Mucosa of rectum (tissue), 2 donors: ENCODE measurements around the gene RAD51B.

Source experiments
- H3K27ac ChIP-seq, 2 donors: one replicate each; pipeline ENCODE4 v1.7.0; 2013; ENCODE audit warnings: inconsistent platforms in 2 of 2, low read depth in 2 of 2, low read length in 2 of 2
- H3K27me3 ChIP-seq, 2 donors: one replicate each; pipeline ENCODE4 v1.7.0; 2013; ENCODE audit warnings: low read length in 2 of 2; ENCODE audit not compliant: control insufficient read depth in 2 of 2, insufficient read depth in 2 of 2
- H3K36me3 ChIP-seq, 2 donors: one replicate each; pipeline ENCODE4 v1.7.0; 2013; ENCODE audit warnings: low read length in 2 of 2; ENCODE audit not compliant: control insufficient read depth in 2 of 2, insufficient read depth in 2 of 2
- H3K4me1 ChIP-seq, 2 donors: one replicate each; pipeline ENCODE4 v1.7.0; 2013; ENCODE audit warnings: low read length in 2 of 2, mild to moderate bottlenecking in 1 of 2; ENCODE audit not compliant: control insufficient read depth in 2 of 2, insufficient read depth in 2 of 2
- H3K4me3 ChIP-seq, 2 donors: one replicate each; pipeline ENCODE4 v1.7.0; 2013; ENCODE audit warnings: low read length in 2 of 2
- H3K9ac ChIP-seq, 2 donors: one replicate each; pipeline ENCODE4 v1.7.0; 2013; ENCODE audit warnings: low read length in 2 of 2, low read depth in 1 of 2, mild to moderate bottlenecking in 1 of 2
- H3K9me3 ChIP-seq, 2 donors: one replicate each; pipeline ENCODE4 v1.7.0; 2013; ENCODE audit warnings: low read length in 2 of 2; ENCODE audit not compliant: control insufficient read depth in 2 of 2
- donor health status: healthy.
- donor health status: Normal muscosa, but diverticular disease.

Gene RAD51B

GRCh38 chr14:67889455-67889854 lies 69.9 kb downstream of the RAD51B start:
- Histone ChIP-seq H3K4me3 (no peak overlapping the region), H3K27me3 (no peaks in the 10 kb centered on the region), H3K9ac (no peak overlapping the region), H3K27ac (no peak overlapping the region), H3K36me3 (no peaks in the 10 kb centered on the region), H3K9me3 (no peaks in the 10 kb centered on the region), H3K4me1 (no peaks in the 10 kb centered on the region)

GRCh38 chr14:67892466-67893100 lies 73.0 kb downstream of the RAD51B start:
- H3K9ac ChIP-seq = no peak overlapping the region
- H3K4me1 ChIP-seq = no peaks in the 10 kb centered on the region
- no peak overlapping the region for H3K4me3 ChIP-seq
- H3K27me3 ChIP-seq = no peaks in the 10 kb centered on the region
- H3K36me3 ChIP-seq = no peaks in the 10 kb centered on the region
- no peaks in the 10 kb centered on the region for H3K9me3 ChIP-seq
- H3K27ac ChIP-seq = no peak overlapping the region

GRCh38 chr14:67900231-67900630 lies 80.7 kb downstream of the RAD51B start:
- Histone ChIP-seq H3K27ac (no peak overlapping the region), H3K27me3 (no peaks in the 10 kb centered on the region), H3K4me1 (no peaks in the 10 kb centered on the region), H3K9me3 (peaks cover 0 to 9% of the 10 kb centered on the region in 2 donors), H3K4me3 (no peak overlapping the region), H3K9ac (no peak overlapping the region), H3K36me3 (no peaks in the 10 kb centered on the region)

GRCh38 chr14:67908052-67908754 lies 88.6 kb downstream of the RAD51B start:
- H3K9me3 ChIP-seq = no peaks in the 10 kb centered on the region
- no peak overlapping the region for H3K4me3 ChIP-seq
- no peaks in the 10 kb centered on the region for H3K4me1 ChIP-seq
- H3K9ac ChIP-seq = no peak overlapping the region
- H3K36me3 ChIP-seq = no peaks in the 10 kb centered on the region
- H3K27ac ChIP-seq = no peak overlapping the region
- H3K27me3 ChIP-seq = no peaks in the 10 kb centered on the region

GRCh38 chr14:67911562-67911961 lies 92.0 kb downstream of the RAD51B start:
- no peak overlapping the region for H3K27ac ChIP-seq
- H3K9ac ChIP-seq = no peak overlapping the region
- H3K36me3 ChIP-seq = no peaks in the 10 kb centered on the region
- no peaks in the 10 kb centered on the region for H3K4me1 ChIP-seq
- H3K27me3 ChIP-seq = no peaks in the 10 kb centered on the region
- H3K4me3 ChIP-seq = no peak overlapping the region
- no peaks in the 10 kb centered on the region for H3K9me3 ChIP-seq

GRCh38 chr14:67916430-67916829 lies 96.9 kb downstream of the RAD51B start:
- Histone ChIP-seq H3K9ac (no peak overlapping the region), H3K36me3 (no peaks in the 10 kb centered on the region), H3K4me1 (no peaks in the 10 kb centered on the region), H3K9me3 (no peaks in the 10 kb centered on the region), H3K27me3 (no peaks in the 10 kb centered on the region), H3K27ac (no peak overlapping the region), H3K4me3 (no peak overlapping the region)

GRCh38 chr14:67917006-67917405 lies 97.4 kb downstream of the RAD51B start:
- Histone ChIP-seq H3K9ac (no peak overlapping the region), H3K36me3 (no peaks in the 10 kb centered on the region), H3K4me1 (no peaks in the 10 kb centered on the region), H3K4me3 (no peak overlapping the region), H3K27ac (no peak overlapping the region), H3K9me3 (no peaks in the 10 kb centered on the region), H3K27me3 (no peaks in the 10 kb centered on the region)

- Histone ChIP-seq H3K9me3 (no peaks in the 10 kb centered on the region), H3K27ac (no peak overlapping the region), H3K27me3 (no peaks in the 10 kb centered on the region), H3K4me1 (no peaks in the 10 kb centered on the region), H3K36me3 (no peaks in the 10 kb centered on the region), H3K4me3 (no peak overlapping the region), H3K9ac (no peak overlapping the region)
Observed at GRCh38 chr14:67918838-67919237, 99.3 kb downstream of the RAD51B start.

- Histone ChIP-seq H3K27me3 (no peaks in the 10 kb centered on the region), H3K36me3 (no peaks in the 10 kb centered on the region), H3K9me3 (no peaks in the 10 kb centered on the region), H3K4me1 (no peaks in the 10 kb centered on the region), H3K27ac (no peak overlapping the region), H3K4me3 (no peak overlapping the region), H3K9ac (no peak overlapping the region)
Observed at GRCh38 chr14:67919259-67920032, 99.9 kb downstream of the RAD51B start.

GRCh38 chr14:67926821-67927220 lies 107.2 kb downstream of the RAD51B start:
- H3K9me3 ChIP-seq = peaks cover 0 to 2% of the 10 kb centered on the region in 2 donors
- H3K36me3 ChIP-seq = no peaks in the 10 kb centered on the region
- H3K9ac ChIP-seq = no peak overlapping the region
- no peak overlapping the region for H3K27ac ChIP-seq
- no peak overlapping the region for H3K4me3 ChIP-seq
- H3K4me1 ChIP-seq = no peaks in the 10 kb centered on the region
- H3K27me3 ChIP-seq = no peaks in the 10 kb centered on the region
